Progenitor cell of endocrine pancreas (in vitro differentiated cells): ENCODE data around the gene SFI1. TPM values are rescaled to one million over a fixed set of nuclear protein-coding genes. Genes with fewer than 3 reads are reported as not detected.

ENCODE experiments used
- DNase-seq: peaks from one replicate; pipeline ENCODE4 v3.0.0; 2021; ENCODE audit warnings: low spot score; ENCODE audit not compliant: unreplicated experiment
- H3K27ac Mint-ChIP-seq: 2 replicates; pipeline ENCODE4 v1.8.0; 2021; ENCODE audit warnings: mild to moderate bottlenecking, moderate library complexity, mixed read lengths
- H3K27me3 Mint-ChIP-seq: 2 replicates; pipeline ENCODE4 v1.8.0; 2021; ENCODE audit warnings: mixed read lengths
- H3K36me3 Mint-ChIP-seq: 2 replicates; pipeline ENCODE4 v1.8.0; 2022; ENCODE audit warnings: mixed read lengths; ENCODE audit not compliant: insufficient read depth
- H3K4me1 Mint-ChIP-seq: 2 replicates; pipeline ENCODE4 v1.8.0; 2021; ENCODE audit warnings: low read depth, mixed read lengths
- H3K4me3 Mint-ChIP-seq: 2 replicates; pipeline ENCODE4 v1.8.0; 2021; ENCODE audit warnings: low read depth, mild to moderate bottlenecking, moderate library complexity, mixed read lengths
- H3K9me3 Mint-ChIP-seq: 2 replicates; pipeline ENCODE4 v1.8.0; 2021; ENCODE audit warnings: low read depth, mixed read lengths
- total RNA-seq: library from RNA; stranded (reverse); gene quantifications from 2 replicates; pipeline ENCODE4 v1.2.1, GENCODE V29; 2021
- TF ChIP-seq, protein P1 (sequence below): fragments of 200-600 bp; sonication (generic); IDR thresholded peaks from one replicate; pipeline ENCODE4 v1.5.0; 2021; ENCODE audit warnings: antibody characterized with exemption, mild to moderate bottlenecking; ENCODE audit not compliant: unreplicated experiment

SFI1 gene
- total RNA-seq, 1 donor from 2014 or later, result 66.3 TPM

DNA sequence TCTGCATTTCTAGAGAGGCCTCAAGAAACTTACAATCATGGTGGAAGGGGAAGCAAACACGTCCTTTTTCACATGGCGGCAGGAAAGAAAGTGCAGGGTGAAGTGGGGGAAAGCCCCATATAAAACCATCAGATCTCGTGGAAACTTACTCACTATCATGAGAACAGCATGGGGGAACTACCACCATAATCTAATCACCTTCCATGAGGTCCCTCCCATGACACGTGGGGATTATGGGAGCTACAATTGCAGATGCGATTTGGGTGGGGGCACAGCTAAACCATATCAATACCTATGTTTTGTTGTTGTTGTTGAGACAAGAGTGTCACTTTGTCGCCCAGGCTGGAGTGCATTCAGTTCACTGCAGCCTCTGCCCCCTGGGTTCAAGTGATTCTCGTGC is 29.9 kb downstream of the SFI1 start:
- Mint-ChIP-seq H3K4me3 (no peak overlapping the region), H3K27ac (no peak overlapping the region), H3K27me3 (no peaks in the 10 kb centered on the region), H3K36me3 (peaks cover 5% of the 10 kb centered on the region), H3K4me1 (no peaks in the 10 kb centered on the region), H3K9me3 (no peaks in the 10 kb centered on the region)
- DNase-seq, result no peak
- TF ChIP-seq, protein P1, sequence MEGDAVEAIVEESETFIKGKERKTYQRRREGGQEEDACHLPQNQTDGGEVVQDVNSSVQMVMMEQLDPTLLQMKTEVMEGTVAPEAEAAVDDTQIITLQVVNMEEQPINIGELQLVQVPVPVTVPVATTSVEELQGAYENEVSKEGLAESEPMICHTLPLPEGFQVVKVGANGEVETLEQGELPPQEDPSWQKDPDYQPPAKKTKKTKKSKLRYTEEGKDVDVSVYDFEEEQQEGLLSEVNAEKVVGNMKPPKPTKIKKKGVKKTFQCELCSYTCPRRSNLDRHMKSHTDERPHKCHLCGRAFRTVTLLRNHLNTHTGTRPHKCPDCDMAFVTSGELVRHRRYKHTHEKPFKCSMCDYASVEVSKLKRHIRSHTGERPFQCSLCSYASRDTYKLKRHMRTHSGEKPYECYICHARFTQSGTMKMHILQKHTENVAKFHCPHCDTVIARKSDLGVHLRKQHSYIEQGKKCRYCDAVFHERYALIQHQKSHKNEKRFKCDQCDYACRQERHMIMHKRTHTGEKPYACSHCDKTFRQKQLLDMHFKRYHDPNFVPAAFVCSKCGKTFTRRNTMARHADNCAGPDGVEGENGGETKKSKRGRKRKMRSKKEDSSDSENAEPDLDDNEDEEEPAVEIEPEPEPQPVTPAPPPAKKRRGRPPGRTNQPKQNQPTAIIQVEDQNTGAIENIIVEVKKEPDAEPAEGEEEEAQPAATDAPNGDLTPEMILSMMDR, result no peak

DNA sequence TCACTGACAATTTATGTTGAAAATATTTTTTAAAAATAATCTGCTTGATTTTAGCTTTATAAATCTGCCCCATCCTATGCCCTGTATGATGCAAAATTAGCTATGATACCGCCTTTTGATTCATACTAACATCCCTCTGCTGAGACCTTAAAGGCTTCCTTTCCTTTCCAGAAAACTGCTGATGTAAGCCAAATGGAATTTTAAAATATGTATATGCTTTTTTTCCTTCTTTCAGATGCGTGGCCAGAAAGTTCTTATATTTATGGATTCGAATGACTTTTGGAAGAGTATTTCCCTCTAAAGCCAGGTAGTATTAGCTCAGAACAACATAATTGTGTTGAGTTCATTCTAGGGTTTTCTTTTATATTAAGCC is 34.5 kb downstream of the SFI1 start:
- no peak for DNase-seq
- H3K27ac Mint-ChIP-seq, result no peak overlapping the region
- peaks cover 4% of the 10 kb centered on the region for H3K4me1 Mint-ChIP-seq
- peaks cover 5% of the 10 kb centered on the region for H3K36me3 Mint-ChIP-seq
- H3K4me3 Mint-ChIP-seq, result no peak overlapping the region
- no peaks in the 10 kb centered on the region for H3K9me3 Mint-ChIP-seq
- TF ChIP-seq, protein P1, result no peak
- no peaks in the 10 kb centered on the region for H3K27me3 Mint-ChIP-seq

DNA sequence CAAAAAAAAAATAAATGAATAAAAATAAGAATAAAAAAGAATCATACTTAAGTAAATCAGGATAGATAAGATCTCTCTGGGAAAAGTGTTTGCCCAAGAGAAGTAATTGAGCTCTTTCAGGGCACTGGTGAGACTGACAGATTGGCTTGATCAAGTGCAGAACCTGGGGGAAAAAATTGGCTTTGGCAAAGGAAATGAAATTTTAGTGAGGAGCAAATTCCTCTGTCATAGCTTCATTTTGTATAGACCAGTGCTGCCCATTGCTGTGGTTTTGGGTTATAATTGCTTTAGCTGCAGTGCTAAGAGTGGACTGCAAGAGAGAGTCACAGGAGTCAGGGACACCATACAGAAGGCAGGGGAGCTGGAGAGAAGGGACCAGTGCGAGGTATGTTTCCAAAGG is 35.7 kb downstream of the SFI1 start:
- H3K27me3 Mint-ChIP-seq, result no peaks in the 10 kb centered on the region

DNA sequence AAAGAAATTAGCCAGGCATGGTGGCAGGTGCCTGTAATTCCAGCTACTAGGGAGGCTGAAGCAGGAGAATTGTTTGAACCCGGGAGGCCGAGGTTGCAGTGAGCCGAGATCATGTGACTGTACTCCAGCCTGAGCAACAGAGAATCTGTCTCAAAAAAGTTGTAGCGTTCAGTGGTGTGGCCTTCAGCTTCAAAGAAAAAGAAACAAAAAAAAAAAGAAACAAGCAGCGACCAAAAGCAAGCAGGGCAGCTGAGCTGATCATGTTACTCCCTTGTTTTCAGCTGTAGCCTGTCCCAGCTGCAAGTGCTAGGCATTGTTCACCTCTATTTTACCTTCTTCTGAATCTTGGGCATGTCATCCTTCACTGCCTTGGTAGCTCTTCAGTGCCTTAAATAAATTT is 37.0 kb downstream of the SFI1 start:
- no peak overlapping the region for H3K27ac Mint-ChIP-seq
- no peak overlapping the region for H3K4me3 Mint-ChIP-seq
- no peaks in the 10 kb centered on the region for H3K27me3 Mint-ChIP-seq
- no peaks in the 10 kb centered on the region for H3K9me3 Mint-ChIP-seq
- DNase-seq, result no peak
- TF ChIP-seq, protein P1, result no peak
- peaks cover 4% of the 10 kb centered on the region for H3K4me1 Mint-ChIP-seq
- H3K36me3 Mint-ChIP-seq, result peaks cover 3% of the 10 kb centered on the region

More for the DNA sequence above, 35.7 kb downstream of the SFI1 start:
- no peak for DNase-seq
- no peak overlapping the region for H3K4me3 Mint-ChIP-seq
- no peaks in the 10 kb centered on the region for H3K9me3 Mint-ChIP-seq
- peaks cover 3% of the 10 kb centered on the region for H3K36me3 Mint-ChIP-seq
- peaks cover 4% of the 10 kb centered on the region for H3K4me1 Mint-ChIP-seq
- TF ChIP-seq, protein P1, result no peak
- no peak overlapping the region for H3K27ac Mint-ChIP-seq

DNA sequence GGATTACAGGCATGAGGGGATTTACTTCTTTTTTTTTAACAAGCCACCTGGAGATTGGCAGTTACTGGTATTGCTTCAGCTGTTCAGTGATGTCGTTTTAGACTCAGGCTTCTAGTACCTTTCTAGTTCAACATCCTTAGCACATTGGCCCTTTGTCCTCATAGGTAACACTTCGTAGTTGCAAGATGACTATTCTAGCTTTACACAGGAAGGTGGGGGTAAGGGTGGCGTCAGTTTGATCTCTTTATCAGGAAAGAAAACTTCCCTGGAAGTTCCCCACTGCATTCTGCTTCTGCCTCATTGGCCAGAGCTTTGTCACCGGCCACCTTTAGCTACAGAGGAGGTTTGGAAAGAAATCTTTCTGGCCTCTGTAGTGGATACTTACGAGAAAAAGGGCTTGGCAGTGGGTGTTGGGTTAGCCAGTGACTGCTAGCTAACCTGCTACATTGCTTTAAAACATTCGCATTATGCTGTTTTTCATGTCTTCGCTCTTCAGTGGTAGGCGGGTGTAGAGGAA is 40.7 kb downstream of the SFI1 start:
- Mint-ChIP-seq H3K27me3 (no peaks in the 10 kb centered on the region), H3K4me1 (peaks cover 4% of the 10 kb centered on the region), H3K4me3 (no peak overlapping the region), H3K27ac (peak overlapping the region; percentile 85), H3K9me3 (no peaks in the 10 kb centered on the region), H3K36me3 (peaks cover 5% of the 10 kb centered on the region)
- TF ChIP-seq, protein P1, result no peak
- DNase-seq, result no peak
